Endothelial cell of umbilical vein (primary cell): ENCODE data around the gene TTLL11.

ENCODE experiments used
- CTCF ChIP-seq, 2 donors: IDR thresholded peaks; 1 replicate in 1 of 2; 2 replicates in 1 of 2; pipeline ENCODE4 v1.5.1; 2011; ENCODE audit warnings: low read length in 2 of 2, mild to moderate bottlenecking in 2 of 2, moderate library complexity in 2 of 2, control low read depth in 1 of 2, inconsistent platforms in 1 of 2, low read depth in 1 of 2; ENCODE audit not compliant: insufficient read depth in 1 of 2; ENCODE audit errors: extremely low read depth in 1 of 2
- EZH2 ChIP-seq: IDR thresholded peaks from 2 replicates; pipeline ENCODE4 v1.6.1; 2012; ENCODE audit warnings: borderline replicate concordance, low read depth, mild to moderate bottlenecking, moderate library complexity, low read length, inconsistent platforms; ENCODE audit not compliant: severe bottlenecking
- MAX ChIP-seq: IDR thresholded peaks from 2 replicates; pipeline ENCODE4 v1.6.1; 2011; ENCODE audit not compliant: insufficient read depth, insufficient read length
- POLR2A ChIP-seq: IDR thresholded peaks from 2 replicates; pipeline ENCODE4 v1.6.1; 2012; ENCODE audit warnings: low read depth, mild to moderate bottlenecking, control low read depth, low read length

DNA sequence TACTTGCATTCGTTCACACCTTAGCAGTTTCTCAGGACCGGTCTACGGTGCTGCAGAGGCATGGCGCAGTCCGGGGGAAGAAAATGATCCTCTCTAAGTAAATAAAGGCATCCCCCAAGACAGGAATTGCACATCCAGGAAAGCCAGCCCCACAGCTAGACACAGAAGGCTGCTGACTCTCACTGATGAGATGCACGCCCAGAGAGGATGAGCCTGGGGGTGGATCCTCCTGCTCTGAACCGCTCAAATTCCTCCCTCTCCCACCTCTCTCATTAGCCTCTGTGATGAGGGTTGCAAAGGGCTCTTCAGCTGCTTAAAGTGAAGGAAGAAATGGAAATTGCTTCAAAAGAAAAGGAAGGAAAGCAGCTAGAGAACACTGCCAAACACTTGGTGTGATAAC is 132.4 kb downstream of the TTLL11 start:
- no peak for TF ChIP-seq CTCF (IDR thresholded peaks at IDR 0.05; ENCODE audit: extremely low read depth in 1 of 2, insufficient read depth in 1 of 2, low read depth in 1 of 2, low read length in 2 of 2)
- TF ChIP-seq POLR2A: no peak
- TF ChIP-seq EZH2: no peak
- no peak for TF ChIP-seq MAX
